HCT116 (cell line): Measurements from ENCODE around the gene STON2. TPM values are rescaled to one million over a fixed set of nuclear protein-coding genes. Genes with fewer than 3 reads are reported as not detected.

Experiments
- ATAC-seq: fragments of 200-7000 bp; cut with Tn5 transposase; 2 replicates; pipeline ENCODE4 v1.9.1; 2020; ENCODE audit warnings: mild to moderate bottlenecking, moderate library complexity
- BruUV-seq: library from RNA; stranded (reverse); fragments of 400-500 nt; replicated peaks from 2 replicates; lab custom pipeline; 2021; lab: Mats Ljungman, UMichigan
- CTCF ChIA-PET: fragments of 300-600 bp; sonication (Branson Sonifier 250); formaldehyde crosslinking; loops from one replicate; lab custom pipeline; 2021; ENCODE audit warnings: antibody characterized with exemption; lab: Charles Lee
- POLR2A ChIA-PET: fragments of 300-600, 350-600 bp; sonication (Branson Sonifier 250); formaldehyde crosslinking; loops from one replicate; lab custom pipeline; 2021; ENCODE audit warnings: antibody characterized with exemption; lab: Charles Lee
- RAD21 ChIA-PET, 2 experiments: fragments of 300-600 bp; sonication (Branson Sonifier 250); formaldehyde crosslinking; loops; one replicate each; lab custom pipeline; 2023; ENCODE audit warnings: low total read pairs in 2 of 2; ENCODE audit not compliant: uncharacterized antibody in 2 of 2, unreplicated experiment in 2 of 2, low non-redundant PET in 1 of 2; lab: Charles Lee
- DNase-seq: peaks from one replicate; pipeline ENCODE4 v3.0.0-alpha.2; 2010; ENCODE audit warnings: low read depth, low spot score
- H2AFZ ChIP-seq: fragments of 200-600 bp; shearing (Covaris generic), sonication (generic); 2 replicates; pipeline ENCODE4 v1.6.1; 2017; ENCODE audit warnings: low read depth, mixed run types, mixed read lengths, antibody characterized with exemption, low read length; ENCODE audit not compliant: poor library complexity, severe bottlenecking
- H3K27ac ChIP-seq: 2 replicates; pipeline ENCODE4 v1.5.1; 2012; ENCODE audit warnings: low read depth, low read length
- H3K27me3 ChIP-seq: fragments of 200-600 bp; sonication (generic); 2 replicates; pipeline ENCODE4 v1.6.1; 2016; ENCODE audit warnings: mixed run types, low read length, mixed read lengths; ENCODE audit not compliant: insufficient read depth
- H3K36me3 ChIP-seq, 2 experiments: fragments of 200-500 bp in 1 of 2; fragments of 200-600 bp in 1 of 2; sonication (Bioruptor generic) in 1 of 2; sonication (generic) in 1 of 2; 2 replicates each; pipeline versions ENCODE4 v1.5.1 to v1.6.1; 2014 to 2016; ENCODE audit warnings: low read length in 2 of 2, inconsistent platforms in 1 of 2, mixed read lengths in 1 of 2, mixed run types in 1 of 2; ENCODE audit not compliant: insufficient read depth in 2 of 2, control insufficient read depth in 1 of 2
- H3K4me1 ChIP-seq, 2 experiments: fragments of 200-600 bp in 1 of 2; sonication (generic) in 1 of 2; 2 replicates each; pipeline versions ENCODE4 v1.5.1 to v1.6.1; 2012 to 2017; ENCODE audit warnings: low read length in 2 of 2, inconsistent platforms in 1 of 2, mild to moderate bottlenecking in 1 of 2, mixed read lengths in 1 of 2, mixed run types in 1 of 2, moderate library complexity in 1 of 2; ENCODE audit not compliant: insufficient read depth in 2 of 2, control insufficient read depth in 1 of 2
- H3K4me2 ChIP-seq: fragments of 200-600 bp; sonication (generic); 2 replicates; pipeline ENCODE4 v1.6.1; 2017; ENCODE audit warnings: mixed run types, low read length, mixed read lengths
- H3K4me3 ChIP-seq, 2 experiments: fragments of 200-600 bp in 1 of 2; sonication (generic) in 1 of 2; replicated peaks in 1 of 2; 2 replicates each; pipeline ENCODE4 v1.5.1; 2011 to 2016; ENCODE audit warnings: low read length in 2 of 2, control low read depth in 1 of 2, low read depth in 1 of 2, mild to moderate bottlenecking in 1 of 2, mixed read lengths in 1 of 2, mixed run types in 1 of 2
- H3K79me2 ChIP-seq: fragments of 200-600 bp; sonication (generic); 2 replicates; pipeline ENCODE4 v1.6.1; 2017; ENCODE audit warnings: mild to moderate bottlenecking, mixed run types, low read length, moderate library complexity, mixed read lengths; ENCODE audit not compliant: insufficient read depth
- H3K9ac ChIP-seq: fragments of 200-600 bp; sonication (generic); 2 replicates; pipeline ENCODE4 v1.6.1; 2016; ENCODE audit warnings: low read length, mixed read lengths
- H3K9me2 ChIP-seq: fragments of 200-600 bp; sonication (generic), shearing (Covaris generic); 2 replicates; pipeline ENCODE4 v1.6.1; 2017; ENCODE audit warnings: mixed run types, mild to moderate bottlenecking, moderate library complexity; ENCODE audit not compliant: insufficient read depth
- H3K9me3 ChIP-seq, 2 experiments: fragments of 200-500 bp in 1 of 2; fragments of 200-600 bp in 1 of 2; sonication (Bioruptor generic) in 1 of 2; sonication (generic) in 1 of 2; 2 replicates each; pipeline ENCODE4 v1.6.1; 2014 to 2017; ENCODE audit warnings: low read length in 2 of 2, mixed read lengths in 2 of 2, inconsistent platforms in 1 of 2, low read depth in 1 of 2, mild to moderate bottlenecking in 1 of 2, mixed run types in 1 of 2, moderate library complexity in 1 of 2; ENCODE audit not compliant: control insufficient read depth in 1 of 2, insufficient read depth in 1 of 2
- H4K20me1 ChIP-seq: fragments of 200-600 bp; sonication (generic), shearing (Covaris generic); 2 replicates; pipeline ENCODE4 v1.6.1; 2017; ENCODE audit warnings: mixed run types, mild to moderate bottlenecking, moderate library complexity; ENCODE audit not compliant: insufficient read depth
- ATF3 ChIP-seq: IDR thresholded peaks from 2 replicates; pipeline ENCODE4 v1.6.1; 2012
- CBX3 ChIP-seq: IDR thresholded peaks from 2 replicates; pipeline ENCODE4 v1.6.1; 2012; ENCODE audit warnings: low read depth
- CEBPB ChIP-seq: IDR thresholded peaks from 2 replicates; pipeline ENCODE4 v1.6.1; 2012; ENCODE audit warnings: low read depth
- JUND ChIP-seq: IDR thresholded peaks from 2 replicates; pipeline ENCODE4 v1.6.1; 2012
- REST ChIP-seq: IDR thresholded peaks from 2 replicates; pipeline ENCODE4 v1.6.1; 2012; ENCODE audit warnings: low read depth
- TCF7L2 ChIP-seq: IDR thresholded peaks from 2 replicates; pipeline ENCODE4 v1.7.0; 2011; ENCODE audit warnings: borderline replicate concordance, inconsistent platforms; ENCODE audit not compliant: insufficient read depth, insufficient read length; ENCODE audit errors: extremely low read depth
- ZBTB33 ChIP-seq: IDR thresholded peaks from 2 replicates; pipeline ENCODE4 v1.6.1; 2011; ENCODE audit warnings: mild to moderate bottlenecking, low read length, moderate library complexity; ENCODE audit not compliant: insufficient replicate concordance; ENCODE audit errors: extremely low read depth
- ZFX ChIP-seq: fragments of 450-650 bp; IDR thresholded peaks from 2 replicates; pipeline ENCODE4 v1.6.1; 2017
- intact Hi-C: fragments of 100-400 bp; cut with micrococcal nuclease; formaldehyde crosslinking; loops from 2 replicates; pipeline ENCODE4 v1.10.0; 2022
- total RNA-seq: library from RNA; stranded (reverse); gene quantifications from one replicate; pipeline ENCODE4 v1.2.1, GENCODE V29; 2021; ENCODE audit not compliant: unreplicated experiment

STON2 gene
- total RNA-seq, 1 experiment from 2014 or later: 4.1 TPM

GRCh38 chr14:81221579-81222102 is 178.5 kb downstream of the STON2 start:
- Histone ChIP-seq H3K4me2 (peak overlapping the region; percentile 77), H4K20me1 (no peaks in the 10 kb centered on the region), H3K9ac (peak overlapping the region; percentile 89), H3K79me2 (peaks cover 37% of the 10 kb centered on the region), H2AFZ (no peak overlapping the region), H3K4me1 (peaks cover 7 to 20% of the 10 kb centered on the region in 2 experiments), H3K27ac (peak overlapping the region; percentile 95), H3K36me3 (no peaks in the 10 kb centered on the region), H3K27me3 (no peaks in the 10 kb centered on the region), H3K9me2 (no peaks in the 10 kb centered on the region), H3K9me3 (no peaks in the 10 kb centered on the region), H3K4me3 (peak overlapping the region; percentile 50 to 75)
- CTCF ChIA-PET: interaction anchor here (1.5 kb wide), 1 partner anchor 243 kb away, joined by 4 read pairs; no protein-coding TSS in a partner anchor
- no peak for ATAC-seq
- RAD21 ChIA-PET: no interaction called here
- no peak for TF ChIP-seq CEBPB
- TF ChIP-seq REST: no peak
- TF ChIP-seq TCF7L2: no peak
- TF ChIP-seq ATF3: no peak
- TF ChIP-seq JUND: no peak
- TF ChIP-seq ZFX: peak; percentile 17; the same call in 1 of the 2 replicates
- TF ChIP-seq ZBTB33: no peak
- TF ChIP-seq CBX3: no peak
- no peak for DNase-seq
- BruUV-seq: TSS peak; percentile 71
- intact Hi-C loops: loop anchor here (5.0 kb wide), 1 partner anchor 311 kb away; the partner anchor contains the start of gene SEL1L
- POLR2A ChIA-PET: interaction anchor here (1.2 to 1.6 kb wide), 4 partner anchors 7 to 21 kb away, joined by 5 to 6 read pairs (median 5); no protein-coding TSS in a partner anchor
